WTC11 (cell line): ENCODE measurements around the gene PDLIM1. TPM values are rescaled to one million over a fixed set of nuclear protein-coding genes. Genes with fewer than 3 reads are reported as not detected.

Experiments
- ATAC-seq: fragments of 200-7000 bp; cut with Tn5 transposase; 2 replicates; pipeline ENCODE4 v1.10.0; 2021; ENCODE audit warnings: mild to moderate bottlenecking, moderate library complexity
- CTCF ChIA-PET: fragments of 300-600 bp; sonication (Branson Sonifier 250); formaldehyde crosslinking; loops from one replicate; lab custom pipeline; 2021; ENCODE audit warnings: antibody characterized with exemption; lab: Charles Lee
- POLR2A ChIA-PET: fragments of 350-600 bp; sonication (Branson Sonifier 250); formaldehyde crosslinking; loops from one replicate; lab custom pipeline; 2021; ENCODE audit warnings: antibody characterized with exemption; lab: Charles Lee
- DNase-seq: peaks from one replicate; pipeline ENCODE4 v3.0.0; 2021; ENCODE audit warnings: low spot score
- H3K27ac Mint-ChIP-seq: 2 replicates; pipeline ENCODE4 v1.8.0; 2021; ENCODE audit warnings: mixed read lengths
- H3K27me3 Mint-ChIP-seq: 2 replicates; pipeline ENCODE4 v1.8.0; 2021; ENCODE audit warnings: low read depth, mild to moderate bottlenecking, moderate library complexity, mixed read lengths
- H3K36me3 Mint-ChIP-seq: 2 replicates; pipeline ENCODE4 v1.8.0; 2021; ENCODE audit warnings: mixed read lengths
- H3K4me1 Mint-ChIP-seq: 2 replicates; pipeline ENCODE4 v1.8.0; 2022; ENCODE audit warnings: mixed read lengths
- H3K4me3 Mint-ChIP-seq: 2 replicates; pipeline ENCODE4 v1.8.0; 2021; ENCODE audit warnings: mild to moderate bottlenecking, moderate library complexity, mixed read lengths
- H3K9me3 Mint-ChIP-seq: 2 replicates; pipeline ENCODE4 v1.8.0; 2021; ENCODE audit warnings: mixed read lengths
- AR ChIP-seq: fragments of 250-450 bp; sonication (Bioruptor Pico); IDR thresholded peaks from 2 replicates; pipeline ENCODE4 v1.9.0; 2021; ENCODE audit warnings: mild to moderate bottlenecking
- ATF3 ChIP-seq: sonication (generic); formaldehyde crosslinking; conservative IDR thresholded peaks from 2 replicates; pipeline ENCODE4 v1.8.1; 2022; ENCODE audit warnings: mild to moderate bottlenecking, missing genetic modification reagents
- CTCF ChIP-seq: fragments of 200-600 bp; IDR thresholded peaks from 2 replicates; pipeline ENCODE4 v1.8.0; 2022; ENCODE audit warnings: antibody characterized with exemption
- E2F5 ChIP-seq: sonication (generic); formaldehyde crosslinking; IDR thresholded peaks from 2 replicates; pipeline ENCODE4 v1.8.1; 2022; ENCODE audit warnings: mild to moderate bottlenecking, moderate library complexity, missing genetic modification reagents
- ETV6 ChIP-seq: sonication (generic); formaldehyde crosslinking; IDR thresholded peaks from 2 replicates; pipeline ENCODE4 v1.8.1; 2022; ENCODE audit warnings: mild to moderate bottlenecking, missing genetic modification reagents
- FOXJ3 ChIP-seq: sonication (generic); formaldehyde crosslinking; IDR thresholded peaks from 2 replicates; pipeline ENCODE4 v1.9.0; 2021; ENCODE audit warnings: missing genetic modification reagents, mild to moderate bottlenecking, borderline replicate concordance
- FOXK1 ChIP-seq: sonication (generic); formaldehyde crosslinking; IDR thresholded peaks from 2 replicates; pipeline ENCODE4 v1.8.0; 2022; ENCODE audit warnings: mild to moderate bottlenecking, moderate library complexity, missing genetic modification reagents
- MYBL2 ChIP-seq: sonication (generic); formaldehyde crosslinking; IDR thresholded peaks from 2 replicates; pipeline ENCODE4 v1.8.1; 2023; ENCODE audit warnings: mild to moderate bottlenecking, moderate library complexity, missing genetic modification reagents
- NFYB ChIP-seq: sonication (generic); formaldehyde crosslinking; conservative IDR thresholded peaks from 2 replicates; pipeline ENCODE4 v1.8.0; 2022; ENCODE audit warnings: low read depth, missing genetic modification reagents
- OVOL2 ChIP-seq: fragments of 250-450 bp; sonication (Bioruptor Pico); IDR thresholded peaks from 2 replicates; pipeline ENCODE4 v1.9.0; 2021; ENCODE audit warnings: mild to moderate bottlenecking, borderline replicate concordance
- PREB ChIP-seq: sonication (generic); formaldehyde crosslinking; IDR thresholded peaks from 2 replicates; pipeline ENCODE4 v1.8.1; 2022; ENCODE audit warnings: mild to moderate bottlenecking, missing genetic modification reagents, moderate library complexity, borderline replicate concordance
- PRRX2 ChIP-seq: fragments of 250-450 bp; sonication (Bioruptor Pico); IDR thresholded peaks from 2 replicates; pipeline ENCODE4 v1.8.0; 2021; ENCODE audit warnings: mild to moderate bottlenecking
- RELA ChIP-seq: sonication (generic); formaldehyde crosslinking; IDR thresholded peaks from 2 replicates; pipeline ENCODE4 v1.8.1; 2022; ENCODE audit warnings: missing genetic modification reagents, mild to moderate bottlenecking, borderline replicate concordance
- TCF7 ChIP-seq: sonication (generic); formaldehyde crosslinking; IDR thresholded peaks from 2 replicates; pipeline ENCODE4 v1.8.0; 2022; ENCODE audit warnings: mild to moderate bottlenecking, low read depth, missing genetic modification reagents, moderate library complexity
- ZNF219 ChIP-seq: sonication (generic); formaldehyde crosslinking; IDR thresholded peaks from 2 replicates; pipeline ENCODE4 v1.8.0; 2023; ENCODE audit warnings: missing genetic modification reagents, mild to moderate bottlenecking, borderline replicate concordance
- ZNF396 ChIP-seq: fragments of 250-450 bp; sonication (Bioruptor Pico); IDR thresholded peaks from 2 replicates; pipeline ENCODE4 v1.8.0; 2021; ENCODE audit warnings: mild to moderate bottlenecking, moderate library complexity, borderline replicate concordance
- total RNA-seq: library from RNA; stranded (reverse); gene quantifications from 3 replicates; pipeline ENCODE4 v1.2.3, GENCODE V29; 2021
- TF ChIP-seq, protein P1 (sequence below): sonication (generic); formaldehyde crosslinking; IDR thresholded peaks from 2 replicates; pipeline ENCODE4 v1.8.0; 2023; ENCODE audit warnings: missing genetic modification reagents, mild to moderate bottlenecking, borderline replicate concordance
- TF ChIP-seq, protein P2 (sequence below): sonication (generic); formaldehyde crosslinking; IDR thresholded peaks from 2 replicates; pipeline ENCODE4 v1.8.0; 2022; ENCODE audit warnings: mild to moderate bottlenecking, missing genetic modification reagents

Gene PDLIM1
- total RNA-seq, 1 experiment from 2014 or later, result 223 TPM

DNA sequence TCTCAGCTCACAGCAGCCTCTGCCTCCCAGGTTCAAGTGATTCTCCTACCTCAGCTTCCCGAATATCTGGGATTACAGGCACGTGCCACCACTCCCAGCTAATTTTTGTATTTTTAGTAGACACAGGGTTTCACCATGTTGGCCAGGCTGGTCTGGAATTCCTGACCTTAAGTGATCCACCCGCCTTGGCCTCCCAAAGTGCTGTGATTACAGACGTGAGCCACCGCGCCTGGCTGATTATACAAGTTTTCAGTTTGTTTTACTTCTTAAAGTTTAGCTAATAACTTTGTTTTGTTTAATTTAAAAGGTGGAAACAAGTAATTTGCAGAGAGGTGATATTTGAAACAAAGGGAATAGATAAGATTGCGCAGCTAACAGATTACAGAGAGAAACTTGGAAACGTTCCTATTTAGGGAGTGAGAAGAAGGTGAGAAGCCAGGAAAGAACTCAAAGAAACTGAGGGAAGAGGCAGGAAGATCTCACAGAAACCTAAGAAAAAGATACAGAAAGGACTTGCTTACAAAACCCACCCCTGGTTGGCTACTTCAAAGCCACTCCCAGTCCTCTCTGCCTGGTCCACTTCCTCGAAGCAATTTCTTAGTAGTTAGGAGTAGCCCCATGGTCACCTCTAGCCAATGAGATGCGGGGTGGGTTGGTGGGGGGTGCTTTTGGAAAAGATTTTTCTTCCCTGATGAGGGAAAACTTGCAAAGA is 15.0 kb upstream of the PDLIM1 start (continued):
- TF ChIP-seq NFYB (CRISPR knock-in tag), result no peak
- no peak for TF ChIP-seq CTCF
- no peak for TF ChIP-seq E2F5
- no peak for TF ChIP-seq AR (CRISPR knock-in tag)
- TF ChIP-seq MYBL2 (CRISPR knock-in tag), result no peak
- no peak for TF ChIP-seq FOXK1 (CRISPR knock-in tag)
- TF ChIP-seq FOXJ3 (CRISPR knock-in tag), result no peak
- no peak for TF ChIP-seq TCF7
- no peak for TF ChIP-seq ZNF219
- TF ChIP-seq, all 79 proteins: peak for 0

DNA sequence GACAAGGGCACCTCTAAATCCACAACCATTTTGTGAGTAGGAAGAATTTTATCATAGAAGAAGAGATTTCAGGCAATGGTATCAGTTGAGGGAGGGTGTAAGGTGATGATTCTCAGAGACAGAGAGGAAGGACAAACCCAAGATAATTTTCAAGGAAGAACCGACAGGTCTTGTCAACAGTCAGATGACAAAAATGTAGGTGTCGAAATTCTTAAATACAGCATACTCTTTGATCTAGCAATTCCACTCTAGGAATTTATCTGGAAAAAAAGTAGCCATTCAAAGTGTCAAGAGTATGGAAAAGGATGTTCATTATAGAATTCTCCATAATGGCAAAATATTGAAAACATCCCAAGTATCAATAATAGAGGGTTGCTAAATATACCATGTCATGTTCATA is 14.2 kb upstream of the PDLIM1 start:
- POLR2A ChIA-PET, result no interaction called here
- CTCF ChIA-PET, result interaction anchor here (1.3 kb wide), 1 partner anchor 58 kb away, joined by 3 read pairs; no protein-coding TSS in a partner anchor
- Mint-ChIP-seq H3K27ac (no peak overlapping the region), H3K4me1 (peaks cover 13% of the 10 kb centered on the region), H3K36me3 (no peaks in the 10 kb centered on the region), H3K27me3 (peaks cover 5% of the 10 kb centered on the region), H3K9me3 (no peaks in the 10 kb centered on the region), H3K4me3 (no peak overlapping the region)
- TF ChIP-seq ATF3 (CRISPR knock-in tag) (no peak), ETV6 (no peak), ZNF396 (CRISPR knock-in tag) (no peak), PREB (no peak), OVOL2 (CRISPR knock-in tag) (no peak), RELA (CRISPR knock-in tag) (no peak), PRRX2 (CRISPR knock-in tag) (no peak)
- TF ChIP-seq, protein P1, sequence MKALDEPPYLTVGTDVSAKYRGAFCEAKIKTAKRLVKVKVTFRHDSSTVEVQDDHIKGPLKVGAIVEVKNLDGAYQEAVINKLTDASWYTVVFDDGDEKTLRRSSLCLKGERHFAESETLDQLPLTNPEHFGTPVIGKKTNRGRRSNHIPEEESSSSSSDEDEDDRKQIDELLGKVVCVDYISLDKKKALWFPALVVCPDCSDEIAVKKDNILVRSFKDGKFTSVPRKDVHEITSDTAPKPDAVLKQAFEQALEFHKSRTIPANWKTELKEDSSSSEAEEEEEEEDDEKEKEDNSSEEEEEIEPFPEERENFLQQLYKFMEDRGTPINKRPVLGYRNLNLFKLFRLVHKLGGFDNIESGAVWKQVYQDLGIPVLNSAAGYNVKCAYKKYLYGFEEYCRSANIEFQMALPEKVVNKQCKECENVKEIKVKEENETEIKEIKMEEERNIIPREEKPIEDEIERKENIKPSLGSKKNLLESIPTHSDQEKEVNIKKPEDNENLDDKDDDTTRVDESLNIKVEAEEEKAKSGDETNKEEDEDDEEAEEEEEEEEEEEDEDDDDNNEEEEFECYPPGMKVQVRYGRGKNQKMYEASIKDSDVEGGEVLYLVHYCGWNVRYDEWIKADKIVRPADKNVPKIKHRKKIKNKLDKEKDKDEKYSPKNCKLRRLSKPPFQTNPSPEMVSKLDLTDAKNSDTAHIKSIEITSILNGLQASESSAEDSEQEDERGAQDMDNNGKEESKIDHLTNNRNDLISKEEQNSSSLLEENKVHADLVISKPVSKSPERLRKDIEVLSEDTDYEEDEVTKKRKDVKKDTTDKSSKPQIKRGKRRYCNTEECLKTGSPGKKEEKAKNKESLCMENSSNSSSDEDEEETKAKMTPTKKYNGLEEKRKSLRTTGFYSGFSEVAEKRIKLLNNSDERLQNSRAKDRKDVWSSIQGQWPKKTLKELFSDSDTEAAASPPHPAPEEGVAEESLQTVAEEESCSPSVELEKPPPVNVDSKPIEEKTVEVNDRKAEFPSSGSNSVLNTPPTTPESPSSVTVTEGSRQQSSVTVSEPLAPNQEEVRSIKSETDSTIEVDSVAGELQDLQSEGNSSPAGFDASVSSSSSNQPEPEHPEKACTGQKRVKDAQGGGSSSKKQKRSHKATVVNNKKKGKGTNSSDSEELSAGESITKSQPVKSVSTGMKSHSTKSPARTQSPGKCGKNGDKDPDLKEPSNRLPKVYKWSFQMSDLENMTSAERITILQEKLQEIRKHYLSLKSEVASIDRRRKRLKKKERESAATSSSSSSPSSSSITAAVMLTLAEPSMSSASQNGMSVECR (CRISPR knock-in tag), result no peak
- TF ChIP-seq, protein P2, sequence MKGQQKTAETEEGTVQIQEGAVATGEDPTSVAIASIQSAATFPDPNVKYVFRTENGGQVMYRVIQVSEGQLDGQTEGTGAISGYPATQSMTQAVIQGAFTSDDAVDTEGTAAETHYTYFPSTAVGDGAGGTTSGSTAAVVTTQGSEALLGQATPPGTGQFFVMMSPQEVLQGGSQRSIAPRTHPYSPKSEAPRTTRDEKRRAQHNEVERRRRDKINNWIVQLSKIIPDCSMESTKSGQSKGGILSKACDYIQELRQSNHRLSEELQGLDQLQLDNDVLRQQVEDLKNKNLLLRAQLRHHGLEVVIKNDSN (CRISPR knock-in tag), result no peak
- DNase-seq (no peak), ATAC-seq (no peak)
